ENCODE results near the gene SLC22A8. TPM values are rescaled to one million over a fixed set of nuclear protein-coding genes. Genes with fewer than 3 reads are reported as not detected.
"Not testable (repeated sequence)": the region's sequence is repeated elsewhere in the genome, so short reads cannot be mapped to it uniquely, and the experiment has no call there.

Gene SLC22A8
- total and polyA plus RNA-seq, 10 donors = not detected

GRCh38 chr11:62953811-62954210 is 61.8 kb downstream of the SLC22A8 start:
- 82 to 90% (median 84%) methylated on average over 4 of the region's 4 CpGs for WGBS, 5 donors

GRCh38 chr11:62948765-62949320 is 66.8 kb downstream of the SLC22A8 start:
- Histone ChIP-seq H3K4me3 (no peak overlapping the region), H3K9me3 (peaks cover 0 to 8% (median 0%) of the 10 kb centered on the region in 8 donors), H3K4me1 (no peaks in the 10 kb centered on the region), H3K27ac (no peak overlapping the region), H3K36me3 (no peaks in the 10 kb centered on the region), H3K27me3 (replicated peaks in 1 of 7) (peaks cover 0 to 17% (median 0%) of the 10 kb centered on the region in 7 donors)
- 76 to 84% (median 79%) methylated on average over 7 of the region's 7 CpGs for WGBS, 5 donors
- intact Hi-C loops (cut with DNase I; ENCODE audit: low total_unique reads) = no loop called here
- DNase-seq = no peak
- TF ChIP-seq CTCF (IDR thresholded peaks at IDR 0.05 in 8 of 11, conservative IDR thresholded peaks at IDR 0.05 in 3 of 11) (no peak), POLR2A (IDR thresholded peaks at IDR 0.05) (no peak), POLR2AphosphoS5 (IDR thresholded peaks at IDR 0.05) (no peak)

More at GRCh38 chr11:62953811-62954210, 61.8 kb downstream of the SLC22A8 start:
- H3K27me3 ChIP-seq (replicated peaks in 1 of 7) = peaks cover 0 to 35% (median 0%) of the 10 kb centered on the region in 7 donors
- H3K4me3 ChIP-seq = no peak overlapping the region
- TF ChIP-seq POLR2A (IDR thresholded peaks at IDR 0.05) (no peak), POLR2AphosphoS5 (IDR thresholded peaks at IDR 0.05) (no peak), CTCF (IDR thresholded peaks at IDR 0.05 in 8 of 11, conservative IDR thresholded peaks at IDR 0.05 in 3 of 11) (no peak)
- H3K4me1 ChIP-seq = peaks cover 0 to 6% (median 0%) of the 10 kb centered on the region in 6 donors
- H3K27ac ChIP-seq = no peak overlapping the region
- intact Hi-C loops (cut with DNase I; ENCODE audit: low total_unique reads) = no loop called here
- no peak for DNase-seq
- no peaks in the 10 kb centered on the region for H3K36me3 ChIP-seq
- no peaks in the 10 kb centered on the region for H3K9me3 ChIP-seq

DNA sequence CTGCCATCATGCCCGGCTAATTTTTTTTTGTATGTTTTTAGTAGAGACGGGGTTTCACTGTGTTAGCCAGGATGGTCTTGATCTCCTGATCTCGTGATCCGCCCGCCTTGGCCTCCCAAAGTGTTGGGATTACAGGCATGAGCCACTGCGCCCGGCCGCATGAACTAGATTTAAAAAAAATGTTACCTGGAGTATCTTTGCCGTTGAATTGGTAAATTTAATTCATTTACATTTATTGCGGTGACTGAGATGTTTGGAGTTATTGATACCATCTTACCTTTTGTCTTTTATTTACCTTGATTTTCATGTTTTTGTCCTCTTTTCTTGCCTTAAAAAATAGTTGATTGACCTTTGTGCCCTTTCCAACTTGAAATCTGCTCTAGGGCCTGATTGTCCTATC is 70.1 kb downstream of the SLC22A8 start:
- H3K27me3 ChIP-seq (replicated peaks in 1 of 7); H3K4me1 ChIP-seq; H3K27ac ChIP-seq; H3K9me3 ChIP-seq; H3K36me3 ChIP-seq; intact Hi-C loops (cut with DNase I; ENCODE audit: low total_unique reads); DNase-seq; H3K4me3 ChIP-seq: not testable (repeated sequence)
- WGBS, 5 donors = 89 to 97% (median 94%) methylated on average over 10 of the region's 10 CpGs

Other genes with a start within 250 kb of the SLC22A8 start
- 10 to 100 TPM; 16.6 to 28.8 (median 23.7) TPM for gene TAF6L, start 244.4 kb downstream of the SLC22A8 start, total RNA-seq
- 10 to 100 TPM; 11.9 to 37.5 (median 21.1) TPM for gene TAF6L, start 244.4 kb downstream of the SLC22A8 start, polyA plus RNA-seq
- 10 to 100 TPM; 39.0 to 80.8 (median 48.3) TPM for gene TMEM179B, start 228.4 kb downstream of the SLC22A8 start, total RNA-seq
- 10 to 100 TPM; 46.1 to 57.1 (median 54.6) TPM for gene TMEM179B, start 228.4 kb downstream of the SLC22A8 start, polyA plus RNA-seq
- gene TMEM223, start 223.8 kb downstream of the SLC22A8 start, total RNA-seq = 10 to 100 TPM; 11.2 to 27.8 (median 13.6) TPM
- 10 to 100 TPM; 19.0 to 32.8 (median 25.0) TPM for gene TMEM223, start 223.8 kb downstream of the SLC22A8 start, polyA plus RNA-seq
- 100 to 1,000 TPM in 4 of 7 donors, 10 to 100 TPM in 3; 87.7 to 125 (median 118) TPM for gene NXF1, start 210.4 kb downstream of the SLC22A8 start, total RNA-seq
- 100 to 1,000 TPM in 2 of 3 donors, 10 to 100 TPM in 1; 83.1 to 271 (median 194) TPM for gene NXF1, start 210.4 kb downstream of the SLC22A8 start, polyA plus RNA-seq
- 10 to 100 TPM; 40.5 to 50.7 (median 43.7) TPM for gene STX5, start 183.8 kb downstream of the SLC22A8 start, total RNA-seq
- 10 to 100 TPM; 20.9 to 27.0 (median 23.5) TPM for gene STX5, start 183.8 kb downstream of the SLC22A8 start, polyA plus RNA-seq
- not detected for gene TEX54, start 183.0 kb downstream of the SLC22A8 start, total RNA-seq
- gene TEX54, start 183.0 kb downstream of the SLC22A8 start, polyA plus RNA-seq = not detected
- 10 to 100 TPM; 29.0 to 62.2 (median 46.4) TPM for gene WDR74, start 176.3 kb downstream of the SLC22A8 start, total RNA-seq
- gene WDR74, start 176.3 kb downstream of the SLC22A8 start, polyA plus RNA-seq = 10 to 100 TPM; 56.0 to 66.2 (median 60.1) TPM
- 100 to 1,000 TPM; 102 to 138 (median 114) TPM for gene SLC3A2, start 134.9 kb downstream of the SLC22A8 start, total RNA-seq
- gene SLC3A2, start 134.9 kb downstream of the SLC22A8 start, polyA plus RNA-seq = 10 to 100 TPM; 48.7 to 58.4 (median 52.8) TPM
- not detected for gene CHRM1, start 94.5 kb downstream of the SLC22A8 start, total RNA-seq
- not detected for gene CHRM1, start 94.5 kb downstream of the SLC22A8 start, polyA plus RNA-seq
- not detected for gene SLC22A6, start 30.9 kb downstream of the SLC22A8 start, total RNA-seq
- not detected for gene SLC22A6, start 30.9 kb downstream of the SLC22A8 start, polyA plus RNA-seq
- not detected for gene SLC22A24, start 128.4 kb upstream of the SLC22A8 start, total RNA-seq
- not detected for gene SLC22A24, start 128.4 kb upstream of the SLC22A8 start, polyA plus RNA-seq
- not detected for gene SLC22A25, start 227.8 kb upstream of the SLC22A8 start, total RNA-seq
- under 1 TPM in 1 of 3 donors, not detected in 2; 0.06 TPM for gene SLC22A25, start 227.8 kb upstream of the SLC22A8 start, polyA plus RNA-seq

All from spleen (tissue), 11 donors.